Measurements from ENCODE around the gene DENND4C.
"Not testable (repeated sequence)": the region's sequence is repeated elsewhere in the genome, so short reads cannot be mapped to it uniquely, and the experiment has no call there.

DENND4C gene

DNA sequence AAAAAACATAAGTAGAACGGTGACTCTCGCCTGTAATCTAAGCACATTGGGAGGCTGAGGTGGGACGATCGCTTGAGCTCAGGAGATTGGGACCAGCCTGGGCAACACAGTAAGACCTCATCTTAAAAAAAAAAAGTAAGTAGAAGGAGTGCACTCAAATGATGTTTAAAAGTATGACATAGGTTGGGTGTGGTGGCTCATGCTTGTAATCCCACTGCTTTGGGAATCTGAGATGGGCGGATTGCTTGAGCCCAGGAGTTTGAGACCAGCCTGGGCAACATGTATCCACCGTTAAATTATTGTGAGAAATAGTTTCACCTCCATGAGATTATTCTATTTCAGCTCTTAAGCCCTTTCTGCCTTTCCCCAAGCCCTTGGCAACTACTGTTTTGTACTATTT, 11.2 kb downstream of the DENND4C start:
- TF ChIP-seq, protein P1, sequence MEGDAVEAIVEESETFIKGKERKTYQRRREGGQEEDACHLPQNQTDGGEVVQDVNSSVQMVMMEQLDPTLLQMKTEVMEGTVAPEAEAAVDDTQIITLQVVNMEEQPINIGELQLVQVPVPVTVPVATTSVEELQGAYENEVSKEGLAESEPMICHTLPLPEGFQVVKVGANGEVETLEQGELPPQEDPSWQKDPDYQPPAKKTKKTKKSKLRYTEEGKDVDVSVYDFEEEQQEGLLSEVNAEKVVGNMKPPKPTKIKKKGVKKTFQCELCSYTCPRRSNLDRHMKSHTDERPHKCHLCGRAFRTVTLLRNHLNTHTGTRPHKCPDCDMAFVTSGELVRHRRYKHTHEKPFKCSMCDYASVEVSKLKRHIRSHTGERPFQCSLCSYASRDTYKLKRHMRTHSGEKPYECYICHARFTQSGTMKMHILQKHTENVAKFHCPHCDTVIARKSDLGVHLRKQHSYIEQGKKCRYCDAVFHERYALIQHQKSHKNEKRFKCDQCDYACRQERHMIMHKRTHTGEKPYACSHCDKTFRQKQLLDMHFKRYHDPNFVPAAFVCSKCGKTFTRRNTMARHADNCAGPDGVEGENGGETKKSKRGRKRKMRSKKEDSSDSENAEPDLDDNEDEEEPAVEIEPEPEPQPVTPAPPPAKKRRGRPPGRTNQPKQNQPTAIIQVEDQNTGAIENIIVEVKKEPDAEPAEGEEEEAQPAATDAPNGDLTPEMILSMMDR (IDR thresholded peaks at IDR 0.05; ENCODE audit: low read depth, low read length), result no peak
- no peak for TF ChIP-seq EZH2phosphoT487 (IDR thresholded peaks at IDR 0.05; ENCODE audit: low read depth)
- Histone ChIP-seq H3K9me3 (ENCODE audit: insufficient read depth, low read length) (no peaks in the 10 kb centered on the region), H2AFZ (ENCODE audit: low read depth, low read length) (no peak overlapping the region), H3K27ac (ENCODE audit: low read length) (no peak overlapping the region), H3K4me3 (ENCODE audit: low read length) (no peak overlapping the region), H4K20me1 (ENCODE audit: insufficient read depth, low read length) (peaks cover 96% of the 10 kb centered on the region), H3K36me3 (replicated peaks; ENCODE audit: low read depth, low read length) (peaks cover 35% of the 10 kb centered on the region), H3K79me2 (ENCODE audit: low read length) (peaks cover 98% of the 10 kb centered on the region), H3K4me1 (ENCODE audit: low read length) (peaks cover 8% of the 10 kb centered on the region; the same call in 1 of the 2 replicates), H3K27me3 (ENCODE audit: low read depth, low read length) (no peaks in the 10 kb centered on the region), H3K9ac (ENCODE audit: low read length) (no peak overlapping the region), H3K4me2 (ENCODE audit: low read length) (no peak overlapping the region)

GRCh38 chr9:19243366-19244033, 13.0 kb downstream of the DENND4C start:
- peaks cover 100% of the 10 kb centered on the region for H3K79me2 ChIP-seq (ENCODE audit: low read length)
- peaks cover 99% of the 10 kb centered on the region for H4K20me1 ChIP-seq (ENCODE audit: insufficient read depth, low read length)

GRCh38 chr9:19246891-19247290, 16.4 kb downstream of the DENND4C start:
- no peak for TF ChIP-seq EZH2phosphoT487 (IDR thresholded peaks at IDR 0.05; ENCODE audit: low read depth)
- TF ChIP-seq, protein P1 (IDR thresholded peaks at IDR 0.05; ENCODE audit: low read depth, low read length), result no peak
- Histone ChIP-seq H3K79me2 (ENCODE audit: low read length) (peaks cover 100% of the 10 kb centered on the region), H3K36me3 (replicated peaks; ENCODE audit: low read depth, low read length) (peaks cover 20% of the 10 kb centered on the region), H3K27me3 (ENCODE audit: low read depth, low read length) (no peaks in the 10 kb centered on the region), H2AFZ (ENCODE audit: low read depth, low read length) (no peak overlapping the region), H3K4me1 (ENCODE audit: low read length) (no peaks in the 10 kb centered on the region), H3K9ac (ENCODE audit: low read length) (no peak overlapping the region), H3K9me3 (ENCODE audit: insufficient read depth, low read length) (no peaks in the 10 kb centered on the region), H3K4me3 (ENCODE audit: low read length) (no peak overlapping the region), H3K27ac (ENCODE audit: low read length) (no peak overlapping the region), H4K20me1 (ENCODE audit: insufficient read depth, low read length) (peaks cover 100% of the 10 kb centered on the region), H3K4me2 (ENCODE audit: low read length) (no peak overlapping the region)

More at GRCh38 chr9:19243366-19244033, 13.0 kb downstream of the DENND4C start:
- Histone ChIP-seq H3K27me3 (ENCODE audit: low read depth, low read length) (no peaks in the 10 kb centered on the region), H3K9ac (ENCODE audit: low read length) (no peak overlapping the region), H2AFZ (ENCODE audit: low read depth, low read length) (no peak overlapping the region), H3K36me3 (replicated peaks; ENCODE audit: low read depth, low read length) (peaks cover 41% of the 10 kb centered on the region), H3K27ac (ENCODE audit: low read length) (no peak overlapping the region), H3K4me1 (ENCODE audit: low read length) (no peaks in the 10 kb centered on the region), H3K9me3 (ENCODE audit: insufficient read depth, low read length) (no peaks in the 10 kb centered on the region), H3K4me2 (ENCODE audit: low read length) (no peak overlapping the region), H3K4me3 (ENCODE audit: low read length) (no peak overlapping the region)
- TF ChIP-seq EZH2phosphoT487 (IDR thresholded peaks at IDR 0.05; ENCODE audit: low read depth), result no peak
- TF ChIP-seq, protein P1 (IDR thresholded peaks at IDR 0.05; ENCODE audit: low read depth, low read length), result no peak

DNA sequence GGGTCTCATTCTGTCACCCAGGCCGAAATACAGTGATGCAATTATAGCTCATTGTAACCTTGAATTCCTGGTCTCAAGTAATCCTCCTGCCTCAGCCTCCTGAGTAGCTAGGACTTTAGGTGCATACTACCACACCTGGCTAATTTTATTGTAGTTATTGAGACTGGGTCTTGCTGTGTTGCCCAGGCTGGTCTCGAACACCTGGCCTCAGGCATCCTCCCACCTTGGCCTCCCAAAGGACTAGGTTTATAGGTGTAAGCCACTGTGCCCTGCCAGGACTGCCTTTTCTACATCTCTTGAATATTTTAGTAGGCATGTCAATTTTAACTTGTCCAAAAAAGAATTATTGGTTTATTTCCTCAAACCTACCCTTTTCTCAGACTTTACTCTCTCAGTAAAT, 16.9 kb downstream of the DENND4C start:
- Histone ChIP-seq H3K79me2 (ENCODE audit: low read length) (peaks cover 100% of the 10 kb centered on the region), H3K36me3 (replicated peaks; ENCODE audit: low read depth, low read length) (peaks cover 20% of the 10 kb centered on the region), H3K4me3 (ENCODE audit: low read length) (no peak overlapping the region), H4K20me1 (ENCODE audit: insufficient read depth, low read length) (peaks cover 100% of the 10 kb centered on the region), H3K4me1 (ENCODE audit: low read length) (no peaks in the 10 kb centered on the region), H3K27me3 (ENCODE audit: low read depth, low read length) (no peaks in the 10 kb centered on the region), H2AFZ (ENCODE audit: low read depth, low read length) (no peak overlapping the region), H3K9me3 (ENCODE audit: insufficient read depth, low read length) (no peaks in the 10 kb centered on the region), H3K4me2 (ENCODE audit: low read length) (no peak overlapping the region), H3K27ac (ENCODE audit: low read length) (no peak overlapping the region), H3K9ac (ENCODE audit: low read length) (no peak overlapping the region)
- TF ChIP-seq EZH2phosphoT487 (IDR thresholded peaks at IDR 0.05; ENCODE audit: low read depth), result no peak
- TF ChIP-seq, protein P1 (IDR thresholded peaks at IDR 0.05; ENCODE audit: low read depth, low read length), result no peak

DNA sequence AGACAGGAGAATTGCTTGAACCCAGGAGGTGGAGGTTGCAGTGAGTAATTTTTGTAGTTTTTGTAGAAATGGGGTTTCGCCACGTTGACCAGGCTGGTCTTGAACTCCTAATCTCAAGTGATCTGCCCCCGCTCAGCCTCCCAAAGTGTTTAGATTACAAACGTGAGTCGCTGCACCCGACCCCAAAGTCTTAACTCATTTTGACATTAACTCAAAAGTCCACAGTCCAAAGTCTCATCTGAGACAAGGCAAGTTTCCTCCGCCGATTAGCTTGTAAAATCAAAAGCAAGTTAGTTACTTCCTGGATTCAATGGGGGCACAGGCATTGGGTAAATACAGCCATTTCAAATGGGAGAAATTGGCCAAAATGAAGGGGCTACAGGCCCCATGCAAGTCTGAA, 19.9 kb downstream of the DENND4C start:
- H3K4me1 ChIP-seq (ENCODE audit: low read length); H3K27me3 ChIP-seq (ENCODE audit: low read depth, low read length); H3K27ac ChIP-seq (ENCODE audit: low read length); H3K9me3 ChIP-seq (ENCODE audit: insufficient read depth, low read length); H3K4me3 ChIP-seq (ENCODE audit: low read length); H2AFZ ChIP-seq (ENCODE audit: low read depth, low read length); H3K9ac ChIP-seq (ENCODE audit: low read length); H3K4me2 ChIP-seq (ENCODE audit: low read length): not testable (repeated sequence)
- Histone ChIP-seq H3K36me3 (replicated peaks; ENCODE audit: low read depth, low read length) (peaks cover 13% of the 10 kb centered on the region), H3K79me2 (ENCODE audit: low read length) (peaks cover 100% of the 10 kb centered on the region), H4K20me1 (ENCODE audit: insufficient read depth, low read length) (peaks cover 100% of the 10 kb centered on the region)

DNA sequence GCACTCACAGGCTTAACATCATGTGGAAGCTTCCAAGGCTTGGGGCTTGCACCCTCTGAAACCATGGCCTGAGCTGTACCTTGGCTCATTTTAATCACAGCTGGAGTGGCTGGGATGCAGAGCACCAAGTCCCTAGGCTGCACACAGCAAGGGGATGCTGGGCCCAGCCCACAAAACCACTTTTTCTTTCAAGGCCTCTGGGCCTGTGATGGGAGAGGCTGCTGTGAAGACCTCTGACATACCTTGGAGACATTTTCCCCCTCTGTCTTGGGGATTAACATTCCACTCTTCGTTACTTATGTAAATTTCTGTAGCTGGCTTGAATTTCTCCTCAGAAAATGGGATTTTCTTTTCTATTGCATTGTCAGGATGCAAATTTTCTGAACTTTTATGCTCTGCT, 20.7 kb downstream of the DENND4C start:
- H3K4me2 ChIP-seq (ENCODE audit: low read length), result not testable (repeated sequence)
- peaks cover 100% of the 10 kb centered on the region for H3K79me2 ChIP-seq (ENCODE audit: low read length)

More for the DNA sequence above, 20.7 kb downstream of the DENND4C start:
- not testable (repeated sequence) for H3K9ac ChIP-seq (ENCODE audit: low read length); H3K9me3 ChIP-seq (ENCODE audit: insufficient read depth, low read length); H3K27me3 ChIP-seq (ENCODE audit: low read depth, low read length); H3K4me3 ChIP-seq (ENCODE audit: low read length); H2AFZ ChIP-seq (ENCODE audit: low read depth, low read length); H3K4me1 ChIP-seq (ENCODE audit: low read length); H3K27ac ChIP-seq (ENCODE audit: low read length)
- Histone ChIP-seq H3K36me3 (replicated peaks; ENCODE audit: low read depth, low read length) (peaks cover 13% of the 10 kb centered on the region), H4K20me1 (ENCODE audit: insufficient read depth, low read length) (peaks cover 98% of the 10 kb centered on the region)
